Suprapubic skin (tissue), 4 donors: ENCODE data around the gene STAU1.

Experiments
- CTCF ChIP-seq, 2 donors: fragments of 200-600 bp in 1 of 2; fragments of 450-650 bp in 1 of 2; sonication (generic) in 1 of 2; IDR thresholded peaks; one replicate each; pipeline ENCODE4 v1.5.1; 2016 to 2019; ENCODE audit warnings: antibody characterized with exemption in 2 of 2, mild to moderate bottlenecking in 1 of 2, moderate library complexity in 1 of 2
- EP300 ChIP-seq: sonication (generic); formaldehyde crosslinking; IDR thresholded peaks from one replicate; pipeline ENCODE4 v1.6.1; 2017; ENCODE audit warnings: antibody characterized with exemption
- POLR2A ChIP-seq, 2 donors: fragments of 450-650 bp; IDR thresholded peaks; one replicate each; pipeline ENCODE4 v1.6.1; 2017; ENCODE audit warnings: antibody characterized with exemption in 2 of 2, mild to moderate bottlenecking in 2 of 2, moderate library complexity in 2 of 2
- POLR2AphosphoS5 ChIP-seq, 3 donors: sonication (generic); formaldehyde crosslinking; IDR thresholded peaks; one replicate each; pipeline ENCODE4 v1.6.1; 2017; ENCODE audit warnings: antibody characterized with exemption in 3 of 3

- no peak for TF ChIP-seq CTCF (IDR thresholded peaks at IDR 0.05)
- no peak for TF ChIP-seq POLR2A (IDR thresholded peaks at IDR 0.05)
- no peak for TF ChIP-seq EP300
- no peak for TF ChIP-seq POLR2AphosphoS5 (IDR thresholded peaks at IDR 0.05)
Observed at GRCh38 chr20:49231471-49231870, 43.3 kb upstream of the STAU1 start.
